ENCODE data around the gene EGFLAM. TPM values are rescaled to one million over a fixed set of nuclear protein-coding genes. Genes with fewer than 3 reads are reported as not detected.
A peak's percentile ranks its signal among the peaks of the same experiment; 100 is the strongest.

Gene EGFLAM
- total RNA-seq, 1 donor from 2014 or later, result 0.13 TPM

- DNase-seq (ENCODE audit: low read depth in 2 of 2), result peak; percentile 34 to 60
Observed at GRCh38 chr5:38265546-38266179, 7.3 kb downstream of the EGFLAM start.

DNA sequence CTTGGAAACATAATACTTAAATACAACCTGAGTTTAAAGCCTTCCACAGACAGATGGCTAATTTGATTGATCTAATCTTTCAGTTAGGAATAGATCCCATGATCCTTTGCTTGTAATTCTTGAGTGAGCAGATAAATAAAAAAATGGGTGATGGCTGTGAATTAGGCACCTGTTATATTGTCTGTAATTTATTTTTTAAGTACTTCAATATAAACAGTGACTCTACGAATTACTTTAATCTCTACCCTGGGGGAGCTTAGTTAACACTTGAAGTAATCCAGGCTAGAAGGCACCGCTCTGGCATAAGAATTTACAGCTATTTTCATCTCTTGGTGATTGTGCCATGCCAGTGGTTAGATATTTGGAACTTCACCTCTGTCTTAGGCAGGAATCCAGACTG is 9.0 kb downstream of the EGFLAM start:
- no peak for DNase-seq (ENCODE audit: low read depth in 2 of 2)

DNA sequence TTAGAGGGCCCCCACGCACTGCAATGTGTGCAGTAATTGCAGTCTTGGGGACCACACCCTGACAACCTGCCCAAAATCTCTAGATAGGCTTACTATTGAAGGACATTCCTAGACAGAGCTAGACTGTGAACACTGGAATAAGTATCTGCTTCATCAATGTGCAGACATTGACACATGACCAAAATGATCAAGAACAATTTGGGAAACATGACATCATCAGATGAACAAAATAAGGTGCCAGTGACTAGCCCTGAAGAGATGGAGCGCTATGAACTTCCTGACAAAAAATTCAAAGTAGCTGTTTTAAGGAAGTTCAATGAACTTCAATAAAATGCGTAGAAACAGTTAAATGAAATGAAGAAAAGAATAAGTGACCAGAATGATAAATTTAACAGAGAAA is 15.3 kb downstream of the EGFLAM start:
- no peak for DNase-seq (ENCODE audit: low read depth in 2 of 2)

- no peak for DNase-seq (ENCODE audit: low read depth in 2 of 2)
Observed at GRCh38 chr5:38274370-38274769, 16.0 kb downstream of the EGFLAM start.

GRCh38 chr5:38284384-38284783 is 26.0 kb downstream of the EGFLAM start:
- no peak for DNase-seq (ENCODE audit: low read depth in 2 of 2)

GRCh38 chr5:38285226-38285625 is 26.9 kb downstream of the EGFLAM start:
- DNase-seq (ENCODE audit: low read depth in 2 of 2), result no peak

- DNase-seq (ENCODE audit: low read depth in 2 of 2), result no peak
Observed at GRCh38 chr5:38286002-38286401, 27.6 kb downstream of the EGFLAM start.

DNA sequence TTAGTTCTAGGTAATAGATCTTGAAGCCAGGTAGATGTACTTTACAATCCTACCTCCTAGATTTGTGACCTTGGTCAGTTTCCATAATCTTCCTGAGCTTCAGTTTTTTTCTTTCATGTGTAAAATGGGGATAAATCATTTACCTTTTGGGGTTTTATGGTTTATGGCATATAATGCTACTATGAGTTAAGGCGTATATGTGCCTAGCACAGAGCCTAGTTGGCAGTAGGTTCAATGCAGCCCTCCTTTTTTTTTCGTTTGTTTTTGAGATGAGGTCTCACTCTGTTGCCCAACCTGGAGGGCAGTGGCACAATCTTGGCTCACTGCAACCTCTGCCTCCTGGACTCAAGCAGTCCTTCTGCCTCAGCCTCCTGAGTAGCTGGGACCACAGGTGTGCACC is 28.8 kb downstream of the EGFLAM start:
- no peak for DNase-seq (ENCODE audit: low read depth in 2 of 2)

GRCh38 chr5:38289457-38289856 is 31.1 kb downstream of the EGFLAM start:
- no peak for DNase-seq (ENCODE audit: low read depth in 2 of 2)

GRCh38 chr5:38290028-38290653 is 31.8 kb downstream of the EGFLAM start:
- no peak for DNase-seq (ENCODE audit: low read depth in 2 of 2)

DNA sequence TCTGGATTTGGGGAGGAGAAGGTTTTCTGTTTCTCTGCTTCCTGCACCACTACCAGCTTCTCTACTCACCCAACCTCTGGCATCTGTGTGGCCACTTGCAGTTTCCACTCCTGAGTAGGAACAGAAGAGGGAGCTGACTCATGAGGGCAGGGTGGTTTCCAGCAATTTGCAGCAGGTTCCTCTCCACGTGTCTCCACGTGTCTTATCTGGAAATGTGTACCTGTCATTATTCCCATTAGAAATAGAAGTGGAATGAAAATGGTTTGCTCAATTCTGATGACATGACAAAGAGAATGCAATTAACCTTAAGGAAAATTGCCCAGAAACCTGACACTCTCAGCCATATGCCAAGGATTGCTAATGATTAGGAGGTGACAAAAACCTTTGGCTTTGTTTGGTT is 33.0 kb downstream of the EGFLAM start:
- DNase-seq (ENCODE audit: low read depth in 2 of 2), result no peak

DNA sequence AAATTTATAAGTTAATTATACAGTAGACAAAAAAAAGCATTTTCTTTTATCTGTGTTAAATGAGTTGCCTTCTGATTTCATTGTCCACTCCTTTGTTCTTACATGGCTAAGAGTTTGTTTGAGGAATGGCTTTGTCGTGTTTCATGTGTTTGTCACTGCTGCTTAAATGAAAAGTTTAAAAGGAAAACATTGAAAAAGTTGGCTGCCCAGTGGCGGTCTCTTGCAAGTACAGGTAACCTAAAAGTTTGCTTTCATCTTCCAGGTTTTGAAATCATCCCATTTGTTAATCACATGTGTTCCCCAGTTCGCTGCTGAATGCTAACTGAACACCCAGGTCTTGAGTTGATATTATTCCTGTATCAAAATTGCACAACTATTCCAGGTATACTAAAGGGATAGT is 33.9 kb downstream of the EGFLAM start:
- DNase-seq (ENCODE audit: low read depth in 2 of 2), result no peak

DNA sequence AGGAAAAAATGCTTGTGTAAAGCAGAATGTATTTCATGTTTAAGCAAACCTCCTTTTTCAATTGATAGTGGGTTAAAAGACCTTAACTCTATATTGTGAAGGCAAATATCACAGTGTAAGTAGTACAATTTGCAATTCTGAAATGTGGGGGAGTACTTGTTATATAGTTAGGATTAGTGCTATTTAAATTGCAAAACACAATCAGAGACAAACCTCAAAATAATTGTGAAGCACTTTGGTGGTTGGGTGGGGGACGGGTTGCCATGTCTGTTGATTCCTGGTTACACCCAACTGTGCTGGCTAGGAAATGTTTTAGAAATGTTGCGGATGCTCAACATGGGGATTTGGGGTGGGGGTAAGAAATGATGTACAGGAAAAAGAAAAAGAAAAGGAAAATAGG is 37.4 kb downstream of the EGFLAM start:
- DNase-seq (ENCODE audit: low read depth in 2 of 2), result no peak

DNA sequence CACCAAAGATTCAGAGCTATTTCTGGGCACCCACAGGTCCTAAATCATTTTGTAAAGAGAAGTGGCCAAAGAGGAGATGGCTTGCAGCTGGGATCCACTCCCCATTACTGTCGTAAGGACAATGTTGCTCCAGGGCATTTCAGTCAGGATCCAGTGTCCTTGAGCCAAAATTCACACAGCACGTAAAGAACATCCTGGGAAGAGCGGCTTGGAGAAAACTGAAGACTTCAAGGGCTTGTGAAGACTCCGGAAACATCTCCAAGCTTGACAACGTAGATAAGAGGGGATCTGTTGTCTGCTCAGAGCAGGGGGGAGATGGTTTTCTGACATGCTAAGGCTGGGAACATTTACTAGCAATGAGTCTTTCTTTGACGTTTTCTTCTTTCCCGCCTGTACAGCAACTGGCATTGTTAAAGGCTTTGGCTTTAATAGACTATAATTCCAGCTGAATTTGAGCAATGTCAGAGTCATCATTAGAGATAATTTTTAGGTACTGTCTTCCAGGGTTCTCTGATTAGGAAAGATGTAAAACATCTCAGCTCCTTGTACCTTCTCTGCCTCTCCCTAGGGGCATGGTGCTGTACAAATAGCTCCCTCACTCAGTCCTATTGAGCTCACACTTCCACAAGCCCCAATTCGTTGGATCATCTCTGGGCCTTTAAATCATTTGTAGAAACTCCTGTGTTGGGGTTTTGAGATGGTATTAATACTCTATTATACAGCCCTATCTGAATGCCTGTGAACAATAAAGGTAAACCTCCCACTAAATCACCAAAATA is 39.7 kb downstream of the EGFLAM start:
- DNase-seq (ENCODE audit: low read depth in 2 of 2), result no peak

DNA sequence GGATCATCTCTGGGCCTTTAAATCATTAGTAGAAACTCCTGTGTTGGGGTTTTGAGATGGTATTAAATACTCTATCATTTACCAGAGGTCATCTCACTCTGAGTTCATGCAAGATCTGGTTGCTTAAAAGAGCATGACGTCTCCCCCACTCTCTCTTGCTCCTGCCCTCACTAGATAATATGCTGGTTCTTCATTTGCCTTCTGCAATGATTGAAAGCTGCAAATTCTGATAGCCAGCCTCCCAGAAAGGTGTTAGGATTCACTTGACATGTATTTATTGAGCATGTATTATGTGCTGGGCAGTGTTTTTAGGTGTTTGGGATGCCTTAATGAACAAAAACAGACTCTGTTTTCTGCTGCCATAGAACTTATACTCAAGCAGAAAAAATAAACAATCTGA is 41.2 kb downstream of the EGFLAM start:
- no peak for DNase-seq (ENCODE audit: low read depth in 2 of 2)

DNA sequence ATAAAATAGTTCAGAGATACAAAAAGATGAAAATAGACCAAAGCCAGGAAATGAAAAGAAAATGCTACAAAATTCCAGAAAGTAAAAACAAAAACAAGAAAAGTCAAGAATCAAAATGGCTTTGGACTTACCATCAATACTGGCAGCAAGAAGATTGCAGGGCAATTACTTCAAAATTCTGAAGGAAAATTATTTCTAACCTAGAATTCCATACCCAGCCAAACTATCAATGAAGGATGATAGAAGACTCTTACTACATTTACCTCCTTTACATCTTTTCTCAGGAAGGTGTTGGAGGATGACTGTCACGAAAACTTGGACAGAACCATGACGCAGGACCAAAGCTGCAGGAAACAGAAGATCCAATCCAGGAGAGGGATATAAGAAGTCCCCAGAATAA is 46.8 kb downstream of the EGFLAM start:
- DNase-seq (ENCODE audit: low read depth in 2 of 2), result no peak

DNA sequence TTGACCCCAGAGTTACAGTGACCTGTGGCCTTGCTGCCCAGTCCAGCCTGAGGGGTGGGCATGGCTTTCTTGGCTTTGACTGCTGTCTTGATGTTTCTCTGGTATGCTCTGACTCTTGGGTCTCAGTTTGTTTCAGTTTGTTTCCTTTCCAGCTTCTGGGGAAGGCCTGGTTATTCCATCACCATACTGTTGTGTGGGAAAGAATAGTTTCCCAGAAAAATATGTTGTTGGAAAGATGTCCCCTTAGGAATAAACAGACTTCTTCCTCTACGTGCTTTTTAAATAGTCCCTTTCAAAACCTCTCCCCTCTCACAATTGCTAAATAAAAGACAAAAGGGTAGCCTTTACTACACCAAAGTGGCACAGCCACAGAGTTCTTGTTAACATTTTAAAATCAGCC is 49.5 kb downstream of the EGFLAM start:
- DNase-seq (ENCODE audit: low read depth in 2 of 2), result no peak

GRCh38 chr5:38316544-38317224 is 58.3 kb downstream of the EGFLAM start:
- DNase-seq (ENCODE audit: low read depth in 2 of 2), result no peak

DNA sequence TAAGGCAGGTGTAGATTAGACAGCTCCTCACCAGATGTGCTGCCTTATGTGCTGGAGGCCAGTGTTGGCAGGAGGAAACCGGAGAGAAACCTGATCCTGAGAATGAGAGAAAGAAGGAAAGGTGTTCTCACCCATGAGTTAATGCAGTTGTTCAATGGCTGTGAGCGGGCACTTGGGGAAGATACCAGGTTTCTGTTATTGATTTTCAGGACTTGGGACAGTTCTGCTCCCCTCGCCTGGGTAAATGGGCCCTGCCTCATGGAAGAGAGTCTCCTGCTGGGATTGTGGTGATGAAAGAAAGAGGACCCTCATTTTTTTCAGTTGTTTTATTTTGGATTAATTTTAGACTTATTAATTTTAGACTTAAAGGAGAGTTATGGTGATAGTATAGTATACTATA is 59.5 kb downstream of the EGFLAM start:
- no peak for DNase-seq (ENCODE audit: low read depth in 2 of 2)

DNA sequence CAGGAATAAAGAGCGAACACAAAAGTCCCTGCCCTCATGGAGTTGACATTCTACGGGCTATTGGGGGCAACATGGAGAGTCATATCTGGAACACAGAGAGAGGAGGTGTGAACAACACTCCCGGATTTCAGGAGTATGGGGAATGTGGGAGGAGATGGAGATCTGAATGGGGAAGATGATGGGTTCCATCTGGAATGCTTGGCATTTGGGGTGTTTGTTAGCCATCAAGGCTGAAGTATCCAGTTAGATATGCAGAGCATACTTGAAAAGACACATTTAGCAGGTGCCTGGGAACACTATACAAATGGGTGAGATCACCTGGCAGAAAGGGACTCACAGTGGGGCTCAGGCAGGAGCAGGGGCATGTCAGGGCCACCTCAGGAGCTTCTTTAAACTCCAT is 61.1 kb downstream of the EGFLAM start:
- no peak for DNase-seq (ENCODE audit: low read depth in 2 of 2)

GRCh38 chr5:38321978-38322377 is 63.6 kb downstream of the EGFLAM start:
- no peak for DNase-seq (ENCODE audit: low read depth in 2 of 2)

DNA sequence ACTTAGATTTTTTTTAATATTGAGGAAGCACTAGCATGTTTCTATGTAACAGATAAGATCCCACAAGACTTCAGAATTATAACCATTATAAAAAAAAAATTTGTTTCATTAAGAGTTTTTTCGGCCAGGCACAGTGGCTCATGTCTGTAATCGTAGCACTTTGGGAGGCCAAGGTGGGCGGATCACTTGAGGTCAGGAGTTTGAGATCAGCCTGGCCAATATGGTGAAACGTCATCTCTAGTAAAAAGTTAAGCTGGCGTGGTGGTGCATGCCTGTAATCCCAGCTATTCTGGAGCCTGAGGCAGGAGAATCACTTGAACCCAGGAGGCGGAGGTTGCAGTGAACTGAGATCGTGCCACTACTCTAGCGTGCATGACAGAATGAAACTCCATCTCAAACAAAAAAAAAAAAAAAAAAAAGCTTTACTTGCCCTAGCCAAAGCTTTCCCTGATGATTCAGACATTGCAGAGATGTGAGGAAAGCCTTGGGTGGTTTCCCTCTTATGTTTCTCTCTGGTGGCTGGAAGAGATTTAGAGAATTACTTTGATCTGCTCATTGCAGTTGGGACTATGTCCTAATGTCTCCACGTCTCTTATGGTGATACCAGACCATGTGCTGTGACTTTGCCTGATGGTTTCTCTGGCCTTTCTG is 65.4 kb downstream of the EGFLAM start:
- no peak for DNase-seq (ENCODE audit: low read depth in 2 of 2)
